Measurements from ENCODE around the gene TLE1. TPM values are rescaled to one million over a fixed set of nuclear protein-coding genes. Genes with fewer than 3 reads are reported as not detected.
"Not testable (repeated sequence)": the region's sequence is repeated elsewhere in the genome, so short reads cannot be mapped to it uniquely, and the experiment has no call there.

The TLE1 gene
- total RNA-seq, 1 experiment from 2014 or later, result 7.3 TPM

DNA sequence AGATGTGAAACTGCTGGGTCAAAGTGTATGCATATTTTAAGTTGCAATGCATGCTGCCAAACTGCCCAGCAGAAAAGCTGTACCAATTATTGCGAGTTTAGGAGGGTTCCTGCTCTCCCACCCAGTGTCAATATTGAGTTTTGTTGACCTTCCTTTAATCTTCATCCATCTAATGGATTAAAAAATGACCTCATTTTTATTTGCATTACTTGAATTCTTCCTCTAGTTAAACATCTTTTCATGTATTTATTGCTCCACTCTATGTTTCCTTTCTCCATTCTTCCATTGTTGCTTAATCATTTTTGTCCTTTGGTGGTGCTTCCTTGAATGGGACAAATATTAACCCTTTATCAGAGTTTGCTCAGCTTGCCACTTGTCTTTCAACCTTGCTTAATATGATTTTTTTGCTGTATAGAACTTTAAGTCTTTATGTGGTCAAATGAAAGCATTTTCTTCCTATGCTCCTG is 32.4 kb downstream of the TLE1 start:
- DNase-seq (ENCODE audit: extremely low read depth, low read depth), result no peak

DNA sequence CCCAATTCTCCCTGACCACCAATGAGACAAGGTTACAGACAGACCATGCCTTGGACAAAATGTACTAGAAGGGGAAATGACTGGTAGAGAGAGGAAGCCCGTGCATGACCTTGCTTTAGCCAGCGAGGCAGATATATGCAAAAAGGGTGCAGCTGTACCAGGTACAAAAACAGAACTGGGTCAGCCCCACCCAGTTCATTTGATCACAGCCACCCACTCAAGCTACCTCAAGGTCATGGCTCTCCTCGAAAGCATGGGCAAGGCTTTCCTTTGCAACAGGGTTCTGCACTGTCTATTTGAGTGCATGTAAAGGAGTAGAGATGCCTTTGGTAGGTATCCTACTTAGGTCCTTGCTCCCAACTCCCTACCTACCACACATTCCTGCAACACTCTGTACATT is 33.3 kb downstream of the TLE1 start:
- DNase-seq (ENCODE audit: extremely low read depth, low read depth), result no peak

DNA sequence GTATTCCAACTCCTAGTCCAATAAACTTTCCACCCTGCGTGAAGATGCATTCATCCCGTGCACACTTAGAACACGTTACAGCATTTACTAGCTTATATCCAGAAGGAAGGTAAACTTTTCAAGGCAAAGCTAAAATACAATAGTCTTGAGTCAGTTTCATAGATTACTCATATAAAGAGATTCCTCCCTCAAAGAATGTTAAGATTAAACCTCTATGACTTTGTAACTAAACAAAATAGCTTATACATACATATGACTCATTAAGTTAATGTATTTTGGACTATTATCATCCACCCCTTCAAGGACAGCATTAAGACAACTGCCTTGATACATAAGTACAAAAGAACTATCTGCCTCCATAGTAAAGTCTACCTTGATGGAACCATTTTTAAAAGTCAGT is 36.1 kb downstream of the TLE1 start:
- no peak for DNase-seq (ENCODE audit: extremely low read depth, low read depth)

DNA sequence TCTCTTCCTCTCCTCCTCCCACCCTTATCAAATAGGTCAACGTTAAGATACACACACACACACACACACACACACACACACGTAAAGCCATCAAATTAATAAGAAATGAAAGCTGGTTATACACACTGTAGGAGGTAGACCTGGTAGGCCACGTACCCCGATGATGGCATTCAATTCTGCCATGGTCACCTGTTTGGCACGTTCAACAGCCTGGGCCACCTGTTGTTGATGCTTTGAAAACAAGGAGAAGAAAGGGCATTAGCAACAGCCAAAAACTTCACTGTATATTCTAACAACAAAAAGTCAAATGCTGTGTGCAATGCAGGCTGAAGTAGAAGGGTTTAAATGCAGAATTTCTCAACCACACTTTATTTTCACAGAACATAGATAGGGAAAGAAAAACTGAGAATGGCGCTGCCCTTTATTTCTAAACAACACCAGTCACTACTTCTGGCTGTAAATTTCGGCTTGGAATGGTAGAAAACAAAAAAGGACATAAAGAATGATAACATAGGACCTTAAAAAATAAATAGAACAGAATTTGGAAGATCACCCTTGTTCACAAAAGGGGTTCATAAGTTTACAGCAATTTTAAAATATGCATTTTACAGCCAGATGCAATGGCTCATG is 37.2 kb downstream of the TLE1 start:
- DNase-seq (ENCODE audit: extremely low read depth, low read depth), result no peak

GRCh38 chr9:81650586-81651515 is 38.5 kb downstream of the TLE1 start:
- DNase-seq (ENCODE audit: extremely low read depth, low read depth), result no peak

GRCh38 chr9:81649475-81650240 is 39.7 kb downstream of the TLE1 start:
- no peak for DNase-seq (ENCODE audit: extremely low read depth, low read depth)

DNA sequence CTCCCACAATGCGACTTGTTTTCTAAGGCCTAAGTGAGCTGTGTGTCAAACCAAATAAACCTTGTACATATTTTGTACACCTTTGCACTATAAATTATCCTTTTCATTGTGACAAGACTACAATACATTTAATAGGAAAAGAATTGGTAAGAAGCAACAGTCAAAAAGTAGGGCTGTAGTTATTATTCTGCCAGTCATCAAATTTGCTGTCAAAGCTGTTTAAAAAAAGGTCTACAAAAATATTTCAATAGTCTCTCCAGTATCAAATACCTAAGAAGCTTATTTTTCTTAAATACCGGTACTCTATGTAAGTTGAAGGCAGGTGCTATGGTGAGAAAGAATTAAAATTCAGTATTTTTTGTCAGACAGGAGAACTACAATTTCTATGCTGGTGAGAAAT is 40.5 kb downstream of the TLE1 start:
- no peak for DNase-seq (ENCODE audit: extremely low read depth, low read depth)

DNA sequence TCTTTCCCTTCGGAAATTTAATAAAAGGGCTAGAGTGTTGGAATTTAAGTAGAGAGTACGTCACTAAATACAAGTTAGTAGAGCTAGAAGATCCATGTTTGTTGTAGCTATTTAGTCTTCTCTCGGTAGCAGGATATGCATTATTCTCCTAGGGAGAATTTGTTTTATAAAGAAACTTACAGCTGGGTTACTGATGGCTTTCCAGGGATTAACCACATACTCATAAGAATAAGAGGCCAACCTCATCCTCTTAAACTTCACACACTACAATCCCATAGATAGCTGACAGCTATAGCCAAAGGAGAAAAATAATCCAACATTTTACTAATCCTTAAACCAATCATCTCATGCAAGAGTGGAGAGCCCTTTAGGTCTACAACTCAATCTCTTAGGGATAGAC is 43.0 kb downstream of the TLE1 start:
- no peak for DNase-seq (ENCODE audit: extremely low read depth, low read depth)

DNA sequence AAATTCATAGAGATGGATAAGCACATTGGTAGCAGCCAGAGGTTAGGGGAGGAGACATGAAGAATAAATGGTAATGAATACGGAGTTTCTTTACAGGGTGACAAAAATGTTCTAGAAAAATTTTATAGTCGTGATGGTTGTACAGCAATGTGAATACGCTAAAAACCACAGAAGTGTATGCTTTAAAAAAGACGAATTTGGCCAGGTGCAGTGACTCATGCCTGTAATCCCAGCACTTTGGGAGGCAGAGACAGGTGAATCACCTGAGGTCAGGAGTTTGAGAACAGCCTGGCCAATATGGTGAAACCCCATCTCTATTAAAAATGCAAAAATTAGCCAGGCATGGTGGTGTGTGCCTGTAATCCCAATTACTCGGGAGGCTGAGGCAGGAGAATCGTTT is 44.8 kb downstream of the TLE1 start:
- DNase-seq (ENCODE audit: extremely low read depth, low read depth), result not testable (repeated sequence)

DNA sequence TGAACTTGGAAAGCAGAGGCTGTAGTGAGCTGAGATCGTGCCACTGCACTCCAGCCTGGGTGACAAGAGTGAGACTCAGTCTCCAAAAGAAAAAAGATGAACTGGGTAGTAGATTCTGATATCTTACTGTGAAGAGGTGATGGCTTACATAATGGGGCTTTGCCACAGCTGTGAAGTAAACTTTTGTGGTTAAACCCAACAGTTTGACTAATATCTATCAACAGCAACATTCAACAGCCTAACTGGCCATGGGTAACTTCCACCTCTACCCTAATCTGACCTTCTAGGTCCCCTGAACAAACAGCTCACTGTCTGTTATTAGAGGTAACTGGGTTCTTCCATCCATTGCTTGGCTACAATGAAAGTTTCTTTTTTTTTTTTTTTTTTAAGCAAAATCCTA is 52.1 kb downstream of the TLE1 start:
- no peak for DNase-seq (ENCODE audit: extremely low read depth, low read depth)

- no peak for DNase-seq (ENCODE audit: extremely low read depth, low read depth)
Measured at GRCh38 chr9:81636255-81636599, 53.1 kb downstream of the TLE1 start.

DNA sequence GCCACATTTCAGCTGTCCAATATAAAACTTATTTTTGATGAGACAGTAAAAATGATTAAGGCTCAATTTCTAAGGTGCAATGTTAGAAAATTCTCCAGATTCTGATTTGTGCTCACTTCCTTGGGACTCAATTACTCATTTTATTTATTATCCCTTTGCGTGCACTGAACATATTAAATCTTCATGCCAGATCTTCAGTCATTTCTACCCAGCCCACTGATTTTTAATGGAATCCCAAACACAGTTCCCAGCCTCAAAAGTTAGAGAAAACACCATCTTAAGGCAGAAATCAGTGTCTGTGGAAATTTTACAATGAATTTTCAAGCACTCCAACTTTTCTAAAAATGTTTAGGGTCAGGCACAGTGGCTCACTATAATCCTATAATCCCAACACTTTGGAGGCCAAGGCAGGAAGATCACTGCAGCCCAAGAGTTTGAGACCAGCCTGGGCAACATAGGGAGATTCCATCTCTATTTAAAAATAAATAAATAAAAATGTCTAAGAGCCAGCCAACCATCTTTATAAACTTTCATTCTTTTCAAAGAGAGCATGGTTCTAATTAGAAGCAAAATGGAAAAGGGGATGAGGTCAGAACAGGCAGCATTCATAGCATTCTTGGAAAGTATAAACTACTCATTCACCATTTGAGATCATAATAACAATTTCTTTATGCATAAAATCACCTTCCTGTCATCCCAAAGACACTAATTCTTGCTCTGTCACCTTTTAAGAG is 53.7 kb downstream of the TLE1 start:
- DNase-seq (ENCODE audit: extremely low read depth, low read depth), result no peak

DNA sequence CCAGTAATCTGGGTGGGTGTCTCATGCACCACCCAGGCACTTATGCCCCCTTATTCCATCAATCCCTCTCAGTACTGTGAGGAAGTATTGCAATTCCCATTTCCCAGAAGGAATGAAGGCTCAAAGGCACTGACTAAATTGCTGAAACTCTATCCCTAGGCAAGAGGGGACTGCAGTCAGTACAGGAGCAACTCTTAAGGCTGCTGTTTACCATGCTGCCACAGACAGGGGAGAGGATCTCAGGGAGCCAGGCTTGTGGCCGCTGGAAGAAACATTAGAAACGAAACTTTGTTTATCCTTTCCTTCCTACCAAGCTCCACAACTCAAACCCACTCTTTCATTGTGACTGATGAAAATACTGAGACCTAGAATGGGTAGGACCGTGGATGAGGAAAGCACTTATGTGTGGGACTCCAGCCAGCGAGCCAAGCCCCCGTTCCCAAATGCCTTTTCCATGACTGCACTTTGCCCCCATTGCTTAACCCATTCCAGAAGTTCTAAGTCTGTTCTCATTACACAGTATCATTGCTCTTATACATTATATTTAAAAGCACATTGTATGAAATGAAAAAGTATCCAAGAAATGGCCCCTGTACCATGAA is 54.3 kb downstream of the TLE1 start:
- no peak for DNase-seq (ENCODE audit: extremely low read depth, low read depth)

DNA sequence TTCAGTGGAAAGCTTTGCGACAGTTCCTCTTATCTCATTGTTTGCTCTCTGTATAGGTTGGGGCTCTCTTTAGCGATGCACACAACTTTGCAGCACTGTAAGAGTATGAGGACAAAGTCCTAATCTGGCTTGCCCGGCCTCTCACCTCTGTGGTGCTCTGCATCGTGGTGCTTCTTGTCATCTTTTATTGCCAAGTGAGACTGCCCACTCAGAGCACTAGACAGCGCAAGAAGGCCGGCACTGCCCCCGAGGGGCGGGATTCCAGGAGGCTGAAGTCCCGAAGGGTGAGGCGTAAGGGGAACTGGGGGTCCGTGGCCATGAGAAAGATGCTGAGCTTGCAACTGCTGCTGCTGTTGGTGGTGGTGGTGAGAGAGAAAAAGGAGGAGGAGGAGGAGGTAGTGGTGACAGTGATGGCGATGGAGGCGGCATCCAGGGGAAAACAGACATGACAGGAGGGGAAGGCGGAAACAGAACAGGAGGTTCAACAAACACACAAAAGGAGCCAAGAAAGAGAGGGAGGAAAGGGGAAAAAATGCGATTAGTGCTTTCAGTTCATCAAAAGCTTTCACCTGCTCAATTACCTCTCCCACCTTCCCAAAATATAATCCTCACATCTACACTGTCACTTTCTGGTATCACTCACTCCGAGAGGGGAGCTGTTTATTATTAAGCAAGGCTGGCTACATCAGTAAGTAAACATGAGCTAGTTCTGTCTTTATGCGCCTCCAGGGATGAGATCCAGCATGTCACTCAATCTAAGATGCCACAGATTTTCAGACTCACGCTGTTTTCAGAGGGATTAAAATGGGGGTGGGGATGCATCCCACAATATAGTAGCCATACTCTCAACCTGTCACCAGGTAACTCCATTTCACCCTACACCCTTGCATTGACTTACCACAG is 55.1 kb downstream of the TLE1 start:
- no peak for DNase-seq (ENCODE audit: extremely low read depth, low read depth)

DNA sequence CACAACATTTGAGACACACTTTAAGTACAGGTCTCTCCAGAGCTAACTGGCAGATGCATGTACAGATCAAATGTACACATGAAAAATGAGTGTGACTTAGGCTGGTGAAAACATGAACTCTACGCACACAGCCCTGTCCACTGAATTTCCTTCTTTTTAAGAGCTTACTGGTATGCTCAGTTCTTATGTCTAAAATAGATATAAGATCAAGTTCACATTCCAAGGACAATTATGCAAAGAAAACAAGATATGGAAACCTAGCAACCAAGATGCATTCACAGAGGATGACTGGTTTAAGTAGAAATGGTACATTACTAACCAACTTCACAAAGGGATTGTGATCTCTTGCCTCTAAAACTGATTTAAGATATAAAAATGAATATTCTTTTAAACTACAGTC is 56.7 kb downstream of the TLE1 start:
- DNase-seq (ENCODE audit: extremely low read depth, low read depth), result no peak

DNA sequence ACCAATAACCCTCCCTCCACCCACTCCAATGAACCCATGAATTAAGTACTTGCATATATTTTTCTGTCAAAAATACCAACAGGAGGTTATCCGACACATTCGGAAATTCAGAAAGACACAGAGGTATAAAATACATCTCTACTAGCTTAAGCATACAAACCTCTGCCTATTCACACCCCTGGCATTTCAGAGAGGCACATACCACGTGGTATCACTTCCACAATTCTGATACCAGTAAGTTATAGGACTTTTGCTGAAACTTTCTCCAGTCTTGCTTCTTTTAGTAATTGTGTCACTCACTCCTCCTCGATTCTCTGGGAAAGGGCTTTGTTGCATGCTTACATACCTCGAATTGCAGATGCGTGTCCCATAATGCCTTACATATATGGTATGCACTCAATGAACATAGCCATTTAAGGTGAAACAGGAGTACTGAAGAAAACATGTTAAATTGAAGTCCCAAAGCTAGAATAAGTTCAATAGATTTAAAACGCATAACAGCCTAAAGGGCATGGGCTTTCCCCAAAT is 58.1 kb downstream of the TLE1 start:
- DNase-seq (ENCODE audit: extremely low read depth, low read depth), result no peak

GRCh38 chr9:81629440-81629839 is 59.9 kb downstream of the TLE1 start:
- no peak for DNase-seq (ENCODE audit: extremely low read depth, low read depth)

DNA sequence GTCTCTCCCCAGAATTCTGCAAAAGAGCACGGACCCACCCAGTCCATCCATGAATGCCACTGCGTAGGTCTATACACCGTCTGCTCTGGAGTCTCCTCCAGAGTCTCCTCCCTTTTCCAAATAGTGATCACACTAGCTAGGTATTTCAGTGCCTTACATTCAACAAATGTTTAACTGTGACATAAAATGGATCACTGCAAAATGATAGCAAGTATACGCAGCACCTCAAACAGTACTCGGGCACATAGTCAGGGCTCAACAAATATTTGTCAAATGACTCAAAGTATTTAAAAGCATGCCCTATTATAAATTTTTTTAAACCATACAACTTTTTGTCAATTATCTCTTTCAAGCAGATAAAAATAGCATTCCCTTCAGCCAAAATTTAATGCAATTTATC is 60.5 kb downstream of the TLE1 start:
- no peak for DNase-seq (ENCODE audit: extremely low read depth, low read depth)

DNA sequence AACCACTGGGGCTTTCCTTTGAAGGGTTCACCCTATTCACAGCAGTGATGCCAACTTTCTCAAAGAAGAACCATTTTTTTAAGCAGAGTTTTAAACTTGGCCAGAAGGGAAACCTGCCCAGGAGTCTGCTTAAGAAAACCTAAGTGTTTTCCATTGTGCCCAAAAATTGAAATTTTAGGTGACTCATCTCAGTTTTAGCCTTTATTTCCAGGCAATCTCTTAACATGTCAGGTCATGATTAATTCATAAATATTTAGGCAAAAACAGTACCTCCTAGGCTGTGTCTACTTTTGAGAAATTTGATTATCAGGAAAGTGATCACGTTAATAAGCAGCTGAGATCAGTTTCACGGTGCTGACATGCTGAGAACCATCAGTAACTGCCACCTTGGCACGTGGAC is 61.9 kb downstream of the TLE1 start:
- DNase-seq (ENCODE audit: extremely low read depth, low read depth), result no peak
